Panc1 (cell line): Measurements from ENCODE around the gene ZBTB34. TPM values are rescaled to one million over a fixed set of nuclear protein-coding genes. Genes with fewer than 3 reads are reported as not detected.
"Not testable (repeated sequence)": the region's sequence is repeated elsewhere in the genome, so short reads cannot be mapped to it uniquely, and the experiment has no call there.

Source experiments
- ATAC-seq: fragments of 200-7000 bp; cut with Tn5 transposase; 2 replicates; pipeline ENCODE4 v1.9.1; 2020; ENCODE audit warnings: mild to moderate bottlenecking, moderate library complexity
- BruUV-seq: library from RNA; stranded (reverse); fragments of 400-500 nt; replicated peaks from 2 replicates; lab custom pipeline; 2021; lab: Mats Ljungman, UMichigan
- CTCF ChIA-PET: fragments of 300-600 bp; sonication (Branson Sonifier 250); formaldehyde crosslinking; loops from one replicate; lab custom pipeline; 2022; ENCODE audit warnings: antibody characterized with exemption; lab: Charles Lee
- POLR2A ChIA-PET: fragments of 300-600 bp; sonication (Branson Sonifier 250); formaldehyde crosslinking; loops from one replicate; lab custom pipeline; 2022; ENCODE audit warnings: antibody characterized with exemption; lab: Charles Lee
- DNase-seq: peaks from one replicate; pipeline ENCODE4 v3.0.0-alpha.2; 2010; ENCODE audit warnings: low read depth, low spot score
- H3K27ac ChIP-seq: 2 replicates; pipeline ENCODE4 v1.5.1; 2011; ENCODE audit warnings: mild to moderate bottlenecking, low read length, inconsistent platforms
- H3K27me3 ChIP-seq: fragments of 200-500 bp; sonication (Bioruptor generic); 2 replicates; pipeline ENCODE4 v1.6.0; 2014; ENCODE audit warnings: low read length, inconsistent platforms; ENCODE audit not compliant: control insufficient read depth, insufficient read depth
- H3K36me3 ChIP-seq: fragments of 200-500 bp; sonication (Bioruptor generic); 2 replicates; pipeline ENCODE4 v1.5.1; 2014; ENCODE audit warnings: inconsistent platforms, mild to moderate bottlenecking, low read length, moderate library complexity; ENCODE audit not compliant: control insufficient read depth, insufficient read depth
- H3K4me1 ChIP-seq: 2 replicates; pipeline ENCODE4 v1.5.1; 2011; ENCODE audit warnings: inconsistent platforms, mild to moderate bottlenecking, low read length, moderate library complexity; ENCODE audit not compliant: control insufficient read depth, insufficient read depth
- H3K4me3 ChIP-seq, 2 experiments: 2 replicates each; pipeline ENCODE4 v1.5.1; 2011 to 2012; ENCODE audit warnings: low read depth in 2 of 2, low read length in 2 of 2, mild to moderate bottlenecking in 2 of 2, inconsistent platforms in 1 of 2, moderate library complexity in 1 of 2
- H3K9me3 ChIP-seq: fragments of 200-500 bp; sonication (Bioruptor generic); 2 replicates; pipeline ENCODE4 v1.5.1; 2014; ENCODE audit warnings: low read depth, mild to moderate bottlenecking, inconsistent platforms, low read length, moderate library complexity; ENCODE audit not compliant: control insufficient read depth, insufficient read depth
- POLR2AphosphoS5 ChIP-seq: IDR thresholded peaks from 2 replicates; pipeline ENCODE4 v1.6.1; 2012; ENCODE audit warnings: mild to moderate bottlenecking, low read depth, low read length, moderate library complexity
- SIN3A ChIP-seq: IDR thresholded peaks from 2 replicates; pipeline ENCODE4 v1.6.1; 2012; ENCODE audit warnings: low read depth, mild to moderate bottlenecking, low read length, moderate library complexity, borderline replicate concordance; ENCODE audit not compliant: insufficient read depth
- TCF7L2 ChIP-seq: IDR thresholded peaks from 2 replicates; pipeline ENCODE4 v1.6.1; 2011; ENCODE audit warnings: mild to moderate bottlenecking, low read depth, low read length, inconsistent platforms
- in situ Hi-C: cut with HindIII; loops from 2 replicates; pipeline ENCODE4 v1.10.0; 2016; ENCODE audit warnings: low sequenced_read_pairs, low pct_unique_long_range_greater_than_20kb
- intact Hi-C: fragments of 100-400 bp; cut with micrococcal nuclease; formaldehyde crosslinking; loops from one replicate; pipeline ENCODE4 v1.10.0; 2022; ENCODE audit not compliant: unreplicated experiment
- total RNA-seq: library from RNA; stranded (reverse); gene quantifications from one replicate; pipeline ENCODE4 v1.2.1, GENCODE V29; 2021; ENCODE audit not compliant: unreplicated experiment
- TF ChIP-seq, protein P1 (sequence below), 2 experiments: IDR thresholded peaks; 2 replicates each; pipeline ENCODE4 v1.6.1; 2011 to 2012; ENCODE audit warnings: low read depth in 2 of 2, control low read depth in 1 of 2, low read length in 1 of 2, mild to moderate bottlenecking in 1 of 2, moderate library complexity in 1 of 2; ENCODE audit not compliant: insufficient read depth in 1 of 2
- TF ChIP-seq, protein P2 (sequence below): fragments of 450-650 bp; IDR thresholded peaks from 2 replicates; pipeline ENCODE4 v1.5.1; 2017; ENCODE audit warnings: mild to moderate bottlenecking

Gene ZBTB34
- total RNA-seq, 1 experiment from 2014 or later: 5.5 TPM

DNA sequence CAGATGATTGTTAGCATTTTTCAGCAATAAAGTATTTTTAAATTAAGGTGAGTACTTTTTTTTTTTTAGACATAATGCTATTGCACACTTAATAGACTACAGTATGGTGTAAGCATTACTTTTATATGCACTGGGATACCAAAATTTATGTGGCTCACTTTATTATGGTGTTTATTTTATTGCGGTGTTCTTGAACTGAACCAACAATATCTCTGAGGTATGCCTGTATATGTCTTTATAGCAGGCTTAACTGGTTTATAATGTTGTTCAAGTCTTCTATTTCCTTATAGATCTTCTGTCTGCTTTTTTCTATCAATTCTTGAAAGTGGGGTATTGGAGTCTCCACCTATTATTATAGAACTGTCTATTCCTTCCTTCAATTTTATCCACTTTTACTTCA lies 37.6 kb upstream of the ZBTB34 start:
- Histone ChIP-seq H3K4me3 (no peak overlapping the region), H3K4me1 (no peaks in the 10 kb centered on the region), H3K9me3 (peaks cover 7% of the 10 kb centered on the region; the same call in 1 of the 2 replicates), H3K27ac (no peak overlapping the region), H3K27me3 (no peaks in the 10 kb centered on the region), H3K36me3 (no peaks in the 10 kb centered on the region; the same call in 1 of the 2 replicates)
- CTCF ChIA-PET: no interaction called here
- in situ Hi-C loops (no loop called here), intact Hi-C loops (no loop called here)
- no TSS peak for BruUV-seq
- ATAC-seq (no peak), DNase-seq (no peak)
- TF ChIP-seq, protein P1, sequence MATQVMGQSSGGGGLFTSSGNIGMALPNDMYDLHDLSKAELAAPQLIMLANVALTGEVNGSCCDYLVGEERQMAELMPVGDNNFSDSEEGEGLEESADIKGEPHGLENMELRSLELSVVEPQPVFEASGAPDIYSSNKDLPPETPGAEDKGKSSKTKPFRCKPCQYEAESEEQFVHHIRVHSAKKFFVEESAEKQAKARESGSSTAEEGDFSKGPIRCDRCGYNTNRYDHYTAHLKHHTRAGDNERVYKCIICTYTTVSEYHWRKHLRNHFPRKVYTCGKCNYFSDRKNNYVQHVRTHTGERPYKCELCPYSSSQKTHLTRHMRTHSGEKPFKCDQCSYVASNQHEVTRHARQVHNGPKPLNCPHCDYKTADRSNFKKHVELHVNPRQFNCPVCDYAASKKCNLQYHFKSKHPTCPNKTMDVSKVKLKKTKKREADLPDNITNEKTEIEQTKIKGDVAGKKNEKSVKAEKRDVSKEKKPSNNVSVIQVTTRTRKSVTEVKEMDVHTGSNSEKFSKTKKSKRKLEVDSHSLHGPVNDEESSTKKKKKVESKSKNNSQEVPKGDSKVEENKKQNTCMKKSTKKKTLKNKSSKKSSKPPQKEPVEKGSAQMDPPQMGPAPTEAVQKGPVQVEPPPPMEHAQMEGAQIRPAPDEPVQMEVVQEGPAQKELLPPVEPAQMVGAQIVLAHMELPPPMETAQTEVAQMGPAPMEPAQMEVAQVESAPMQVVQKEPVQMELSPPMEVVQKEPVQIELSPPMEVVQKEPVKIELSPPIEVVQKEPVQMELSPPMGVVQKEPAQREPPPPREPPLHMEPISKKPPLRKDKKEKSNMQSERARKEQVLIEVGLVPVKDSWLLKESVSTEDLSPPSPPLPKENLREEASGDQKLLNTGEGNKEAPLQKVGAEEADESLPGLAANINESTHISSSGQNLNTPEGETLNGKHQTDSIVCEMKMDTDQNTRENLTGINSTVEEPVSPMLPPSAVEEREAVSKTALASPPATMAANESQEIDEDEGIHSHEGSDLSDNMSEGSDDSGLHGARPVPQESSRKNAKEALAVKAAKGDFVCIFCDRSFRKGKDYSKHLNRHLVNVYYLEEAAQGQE (IDR thresholded peaks at IDR 0.05; ENCODE audit: insufficient read depth in 1 of 2, low read depth in 2 of 2, low read length in 1 of 2): no peak
- TF ChIP-seq TCF7L2 (no peak), POLR2AphosphoS5 (no peak), SIN3A (no peak)
- TF ChIP-seq, protein P2, sequence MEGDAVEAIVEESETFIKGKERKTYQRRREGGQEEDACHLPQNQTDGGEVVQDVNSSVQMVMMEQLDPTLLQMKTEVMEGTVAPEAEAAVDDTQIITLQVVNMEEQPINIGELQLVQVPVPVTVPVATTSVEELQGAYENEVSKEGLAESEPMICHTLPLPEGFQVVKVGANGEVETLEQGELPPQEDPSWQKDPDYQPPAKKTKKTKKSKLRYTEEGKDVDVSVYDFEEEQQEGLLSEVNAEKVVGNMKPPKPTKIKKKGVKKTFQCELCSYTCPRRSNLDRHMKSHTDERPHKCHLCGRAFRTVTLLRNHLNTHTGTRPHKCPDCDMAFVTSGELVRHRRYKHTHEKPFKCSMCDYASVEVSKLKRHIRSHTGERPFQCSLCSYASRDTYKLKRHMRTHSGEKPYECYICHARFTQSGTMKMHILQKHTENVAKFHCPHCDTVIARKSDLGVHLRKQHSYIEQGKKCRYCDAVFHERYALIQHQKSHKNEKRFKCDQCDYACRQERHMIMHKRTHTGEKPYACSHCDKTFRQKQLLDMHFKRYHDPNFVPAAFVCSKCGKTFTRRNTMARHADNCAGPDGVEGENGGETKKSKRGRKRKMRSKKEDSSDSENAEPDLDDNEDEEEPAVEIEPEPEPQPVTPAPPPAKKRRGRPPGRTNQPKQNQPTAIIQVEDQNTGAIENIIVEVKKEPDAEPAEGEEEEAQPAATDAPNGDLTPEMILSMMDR: no peak
- POLR2A ChIA-PET: no interaction called here

DNA sequence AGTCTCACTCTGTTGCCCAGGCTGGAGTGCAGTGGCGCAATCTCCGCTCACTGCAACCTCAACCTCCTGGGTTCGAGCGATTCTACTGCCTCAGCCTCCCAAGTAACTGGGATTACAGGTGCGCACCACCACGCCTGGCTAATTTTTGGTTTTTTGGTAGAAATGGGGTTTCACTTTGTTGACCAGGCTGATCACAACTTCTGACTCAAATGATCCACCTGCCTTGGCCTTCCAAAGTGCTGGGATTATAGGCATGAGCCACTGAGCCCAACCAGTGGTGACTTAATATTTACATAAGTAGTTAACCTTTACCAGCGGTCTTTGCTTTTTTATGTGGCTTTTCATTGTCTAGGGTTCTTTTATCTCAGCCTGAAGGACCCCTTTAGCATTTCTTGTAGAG lies 36.4 kb upstream of the ZBTB34 start:
- intact Hi-C loops, H3K4me3 ChIP-seq, BruUV-seq, H3K27ac ChIP-seq, CTCF ChIA-PET, in situ Hi-C loops, H3K36me3 ChIP-seq, DNase-seq, H3K9me3 ChIP-seq, ATAC-seq, H3K27me3 ChIP-seq, H3K4me1 ChIP-seq: not testable (repeated sequence)
- POLR2A ChIA-PET: interaction anchor here (0.6 kb wide), 1 partner anchor 113 kb away, joined by 6 read pairs; no protein-coding TSS in a partner anchor

DNA sequence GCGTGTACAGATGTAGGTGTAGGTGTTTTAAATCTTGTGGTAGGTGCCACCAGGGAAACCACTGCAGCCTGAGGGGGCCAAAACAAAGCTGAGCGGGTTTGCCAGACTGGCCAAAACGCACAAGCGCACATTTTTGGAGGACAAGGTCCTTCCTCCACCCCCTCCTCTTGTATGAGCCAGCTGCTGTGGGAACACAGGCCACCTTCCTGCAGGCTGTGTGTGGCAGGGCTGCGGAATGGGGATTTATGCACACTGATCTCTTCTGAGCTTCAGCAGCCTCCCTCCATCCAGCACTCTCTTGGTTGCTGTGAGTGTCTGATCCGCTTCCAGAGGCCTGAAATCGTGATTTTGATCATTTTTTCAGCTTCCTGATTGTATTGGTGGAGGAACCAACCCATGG lies 33.2 kb upstream of the ZBTB34 start:
- DNase-seq: no peak
- ChIA-PET CTCF (no interaction called here), POLR2A (no interaction called here)
- no peaks in the 10 kb centered on the region for H3K9me3 ChIP-seq
- in situ Hi-C loops (no loop called here), intact Hi-C loops (no loop called here)
- no peak overlapping the region for H3K27ac ChIP-seq
- no peaks in the 10 kb centered on the region for H3K4me1 ChIP-seq
- TF ChIP-seq POLR2AphosphoS5 (no peak), SIN3A (no peak), TCF7L2 (no peak)
- TF ChIP-seq, protein P1 (IDR thresholded peaks at IDR 0.05; ENCODE audit: insufficient read depth in 1 of 2, low read depth in 2 of 2, low read length in 1 of 2): no peak
- TF ChIP-seq, protein P2: no peak
- no peaks in the 10 kb centered on the region; the same call in 1 of the 2 replicates for H3K36me3 ChIP-seq
- ATAC-seq: no peak
- H3K27me3 ChIP-seq: no peaks in the 10 kb centered on the region
- no peak overlapping the region for H3K4me3 ChIP-seq
- no TSS peak for BruUV-seq
